IPS DF 6.9 (cell line): Measurements from ENCODE around the gene TLDC2.
A peak's percentile ranks its signal among the peaks of the same experiment; 100 is the strongest.

Experiments
- DNase-seq: peaks from one replicate; pipeline ENCODE4 v3.0.0-alpha.2; 2013; ENCODE audit warnings: low read depth, low spot score
- H3K27ac ChIP-seq: one replicate; pipeline ENCODE4 v1.5.1; 2013; ENCODE audit warnings: low read length, control low read depth
- H3K27me3 ChIP-seq: 2 replicates; pipeline ENCODE4 v1.6.1; 2013; ENCODE audit warnings: mild to moderate bottlenecking, low read length; ENCODE audit not compliant: control insufficient read depth, insufficient read depth
- H3K36me3 ChIP-seq: 2 replicates; pipeline ENCODE4 v1.6.1; 2013; ENCODE audit warnings: low read length; ENCODE audit not compliant: control insufficient read depth, insufficient read depth
- H3K4me1 ChIP-seq: 2 replicates; pipeline ENCODE4 v1.6.1; 2013; ENCODE audit warnings: low read length; ENCODE audit not compliant: control insufficient read depth, insufficient read depth
- H3K4me3 ChIP-seq: 2 replicates; pipeline ENCODE4 v1.5.1; 2013; ENCODE audit warnings: mild to moderate bottlenecking, low read length
- H3K9me3 ChIP-seq: 2 replicates; pipeline ENCODE4 v1.6.1; 2013; ENCODE audit warnings: low read length, inconsistent platforms; ENCODE audit not compliant: control insufficient read depth, insufficient read depth
- WGBS: extraction: QIAGEN DNeasy Blood & Tissue Kit; methylation state at CpG from one replicate; pipeline ENCODE4 v1.1.7; 2013; ENCODE audit warnings: mixed read lengths, missing lambda C conversion rate; ENCODE audit not compliant: insufficient read length, insufficient coverage; 5-methylcytosine and 5-hydroxymethylcytosine counted together

TLDC2 gene

GRCh38 chr20:36908603-36909002 is 32.7 kb downstream of the TLDC2 start:
- Histone ChIP-seq H3K9me3 (no peaks in the 10 kb centered on the region), H3K4me1 (no peaks in the 10 kb centered on the region), H3K27ac (no peak overlapping the region), H3K4me3 (no peak overlapping the region), H3K36me3 (no peaks in the 10 kb centered on the region), H3K27me3 (no peaks in the 10 kb centered on the region)
- WGBS = no CpG with 5 or more reads among the region's 4 CpGs
- no peak for DNase-seq

- WGBS = no CpG with 5 or more reads among the region's 2 CpGs
- Histone ChIP-seq H3K36me3 (no peaks in the 10 kb centered on the region; the same call in 1 of the 2 replicates), H3K4me3 (no peak overlapping the region)
These were observed 40.3 kb downstream of the TLDC2 start for GRCh38 chr20:36916199-36916598.

GRCh38 chr20:36917240-36917639 is 41.3 kb downstream of the TLDC2 start:
- H3K36me3 ChIP-seq = no peaks in the 10 kb centered on the region; the same call in 1 of the 2 replicates
- no peaks in the 10 kb centered on the region for H3K9me3 ChIP-seq
- H3K27me3 ChIP-seq = no peaks in the 10 kb centered on the region
- WGBS = no CpG with 5 or more reads among the region's 6 CpGs
- H3K27ac ChIP-seq = no peak overlapping the region
- no peaks in the 10 kb centered on the region for H3K4me1 ChIP-seq
- no peak overlapping the region for H3K4me3 ChIP-seq
- DNase-seq = no peak

More at GRCh38 chr20:36916199-36916598, 40.3 kb downstream of the TLDC2 start:
- H3K9me3 ChIP-seq = no peaks in the 10 kb centered on the region
- no peaks in the 10 kb centered on the region for H3K27me3 ChIP-seq
- H3K4me1 ChIP-seq = no peaks in the 10 kb centered on the region
- no peak overlapping the region for H3K27ac ChIP-seq
- no peak for DNase-seq

- H3K4me3 ChIP-seq = no peak overlapping the region
- no peaks in the 10 kb centered on the region; the same call in 1 of the 2 replicates for H3K36me3 ChIP-seq
- H3K27ac ChIP-seq = no peak overlapping the region
- no peaks in the 10 kb centered on the region for H3K27me3 ChIP-seq
- no peaks in the 10 kb centered on the region for H3K4me1 ChIP-seq
- H3K9me3 ChIP-seq = no peaks in the 10 kb centered on the region
- no peak for DNase-seq
These were observed 42.0 kb downstream of the TLDC2 start for GRCh38 chr20:36917943-36918342.

- WGBS = no CpG with 5 or more reads among the region's 2 CpGs
- peak; percentile 13 for DNase-seq
- Histone ChIP-seq H3K4me1 (no peaks in the 10 kb centered on the region), H3K27ac (no peak overlapping the region), H3K4me3 (no peak overlapping the region), H3K27me3 (no peaks in the 10 kb centered on the region), H3K36me3 (no peaks in the 10 kb centered on the region; the same call in 1 of the 2 replicates), H3K9me3 (no peaks in the 10 kb centered on the region)
These were observed 43.9 kb downstream of the TLDC2 start for GRCh38 chr20:36919715-36920333.

GRCh38 chr20:36920334-36920730 is 44.4 kb downstream of the TLDC2 start:
- Histone ChIP-seq H3K4me1 (no peaks in the 10 kb centered on the region), H3K27ac (no peak overlapping the region)
- WGBS = no CpG with 5 or more reads among the region's 8 CpGs

GRCh38 chr20:36924167-36925045 is 48.5 kb downstream of the TLDC2 start:
- DNase-seq = no peak
- Histone ChIP-seq H3K4me3 (no peak overlapping the region), H3K4me1 (no peaks in the 10 kb centered on the region), H3K27ac (no peak overlapping the region), H3K9me3 (no peaks in the 10 kb centered on the region), H3K27me3 (no peaks in the 10 kb centered on the region), H3K36me3 (no peaks in the 10 kb centered on the region)
- WGBS = 100% methylated on average over 2 of the region's 9 CpGs

More at GRCh38 chr20:36920334-36920730, 44.4 kb downstream of the TLDC2 start:
- Histone ChIP-seq H3K9me3 (no peaks in the 10 kb centered on the region), H3K27me3 (no peaks in the 10 kb centered on the region), H3K4me3 (no peak overlapping the region), H3K36me3 (no peaks in the 10 kb centered on the region)
- DNase-seq = no peak

GRCh38 chr20:36925234-36925633 is 49.3 kb downstream of the TLDC2 start:
- Histone ChIP-seq H3K27ac (no peak overlapping the region), H3K36me3 (no peaks in the 10 kb centered on the region), H3K27me3 (no peaks in the 10 kb centered on the region), H3K4me1 (no peaks in the 10 kb centered on the region), H3K4me3 (no peak overlapping the region), H3K9me3 (no peaks in the 10 kb centered on the region)
- WGBS = no CpG with 5 or more reads among the region's 2 CpGs
- no peak for DNase-seq

GRCh38 chr20:36926653-36927200 is 50.8 kb downstream of the TLDC2 start:
- Histone ChIP-seq H3K4me1 (no peaks in the 10 kb centered on the region), H3K27ac (no peak overlapping the region), H3K4me3 (no peak overlapping the region), H3K36me3 (peaks cover 3% of the 10 kb centered on the region; the same call in 1 of the 2 replicates), H3K27me3 (no peaks in the 10 kb centered on the region), H3K9me3 (no peaks in the 10 kb centered on the region)
- no peak for DNase-seq
- no CpG with 5 or more reads among the region's 6 CpGs for WGBS

- no peak overlapping the region for H3K27ac ChIP-seq
These were observed 51.8 kb downstream of the TLDC2 start for GRCh38 chr20:36927704-36928103.

More at GRCh38 chr20:36927704-36928103, 51.8 kb downstream of the TLDC2 start:
- Histone ChIP-seq H3K27me3 (no peaks in the 10 kb centered on the region), H3K36me3 (peaks cover 3% of the 10 kb centered on the region; the same call in 1 of the 2 replicates), H3K9me3 (no peaks in the 10 kb centered on the region), H3K4me1 (no peaks in the 10 kb centered on the region), H3K4me3 (no peak overlapping the region)
- no peak for DNase-seq
- WGBS = no CpG with 5 or more reads among the region's 1 CpG
